Activated naive CD4-positive, alpha-beta T cell treated with anti-CD3 and anti-CD28 coated beads, Interleukin-2, amount 10 ng/mL, durations not matched to agents 7 days and 5 days (primary cell): ENCODE results near the gene CETN3.
"Not testable (repeated sequence)": the region's sequence is repeated elsewhere in the genome, so short reads cannot be mapped to it uniquely, and the experiment has no call there.

Source experiments
- CTCF ChIA-PET: fragments of 350-600 bp; sonication (Branson Sonifier 250); formaldehyde crosslinking; loops from one replicate; lab custom pipeline; 2021; ENCODE audit warnings: antibody characterized with exemption; lab: Charles Lee
- DNase-seq: peaks from one replicate; pipeline ENCODE4 v3.0.0-alpha.2; 2020
- H3K27ac Mint-ChIP-seq: one replicate; pipeline ENCODE4 v1.8.0; 2021; ENCODE audit warnings: mild to moderate bottlenecking, moderate library complexity, mixed read lengths
- H3K27me3 Mint-ChIP-seq: one replicate; pipeline ENCODE4 v1.8.0; 2021; ENCODE audit warnings: mild to moderate bottlenecking, mixed read lengths
- H3K36me3 Mint-ChIP-seq: one replicate; pipeline ENCODE4 v1.8.0; 2021; ENCODE audit warnings: mixed read lengths
- H3K4me1 Mint-ChIP-seq: one replicate; pipeline ENCODE4 v1.8.0; 2021; ENCODE audit warnings: mixed read lengths
- H3K4me3 Mint-ChIP-seq: one replicate; pipeline ENCODE4 v1.8.0; 2021; ENCODE audit warnings: mild to moderate bottlenecking, moderate library complexity, mixed read lengths
- H3K9me3 Mint-ChIP-seq: one replicate; pipeline ENCODE4 v1.8.0; 2021; ENCODE audit warnings: mixed read lengths

CETN3 gene

DNA sequence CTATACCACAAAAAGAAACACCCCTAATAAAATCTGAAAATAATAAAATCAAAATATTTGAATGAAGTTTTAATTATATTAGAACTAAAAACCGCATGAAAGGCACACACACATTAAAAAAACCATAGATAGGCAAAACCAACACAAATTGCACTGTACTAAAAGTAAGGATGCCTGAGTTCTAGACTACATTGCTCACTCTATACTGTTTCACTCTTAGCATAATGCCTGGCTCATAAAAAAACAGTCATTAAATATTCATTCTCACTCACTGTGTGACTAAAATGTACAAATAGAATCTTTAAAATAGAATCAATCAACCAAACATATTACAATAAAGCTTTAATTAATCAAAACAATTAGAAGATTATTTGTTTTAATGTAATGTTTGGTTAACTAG, 41.7 kb downstream of the CETN3 start:
- Mint-ChIP-seq H3K27me3 (peaks cover 3% of the 10 kb centered on the region), H3K4me1 (no peaks in the 10 kb centered on the region), H3K4me3 (no peak overlapping the region), H3K36me3 (no peaks in the 10 kb centered on the region), H3K9me3 (no peaks in the 10 kb centered on the region), H3K27ac (no peak overlapping the region)
- CTCF ChIA-PET, result no interaction called here
- DNase-seq, result no peak

DNA sequence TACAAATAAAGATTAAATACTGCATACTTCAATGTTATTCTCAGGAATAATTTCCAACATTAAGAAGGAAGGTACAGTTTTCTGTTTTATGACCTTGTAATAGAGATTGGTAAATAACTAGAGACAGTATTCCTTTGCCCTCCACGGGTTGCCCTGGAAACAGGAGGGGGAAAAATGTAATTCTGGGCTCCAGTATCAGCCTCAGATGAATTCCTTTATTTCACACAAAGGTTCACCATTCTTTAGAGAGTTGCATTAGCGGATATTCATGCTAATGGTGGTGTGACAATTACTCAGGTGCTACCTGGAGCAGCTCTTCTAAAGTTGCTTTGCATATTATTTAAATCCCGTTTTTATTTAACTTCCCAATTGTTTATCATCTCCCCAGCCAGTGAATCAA, 42.6 kb downstream of the CETN3 start:
- no peak overlapping the region for H3K27ac Mint-ChIP-seq
- CTCF ChIA-PET, result no interaction called here

GRCh38 chr5:90365328-90365727, 44.2 kb downstream of the CETN3 start:
- Mint-ChIP-seq H3K4me3 (no peak overlapping the region), H3K4me1 (no peaks in the 10 kb centered on the region), H3K27me3 (peaks cover under 1% of the 10 kb centered on the region), H3K27ac (no peak overlapping the region), H3K36me3 (no peaks in the 10 kb centered on the region), H3K9me3 (no peaks in the 10 kb centered on the region)
- DNase-seq, result no peak
- CTCF ChIA-PET, result no interaction called here

More for the DNA sequence above, 42.6 kb downstream of the CETN3 start:
- DNase-seq, result no peak
- Mint-ChIP-seq H3K9me3 (no peaks in the 10 kb centered on the region), H3K4me3 (no peak overlapping the region), H3K27me3 (peaks cover 3% of the 10 kb centered on the region), H3K36me3 (no peaks in the 10 kb centered on the region), H3K4me1 (no peaks in the 10 kb centered on the region)

GRCh38 chr5:90359073-90359920, 50.3 kb downstream of the CETN3 start:
- no peak for DNase-seq
- no peaks in the 10 kb centered on the region for H3K36me3 Mint-ChIP-seq
- no peak overlapping the region for H3K27ac Mint-ChIP-seq
- CTCF ChIA-PET, result no interaction called here
- H3K27me3 Mint-ChIP-seq, result no peaks in the 10 kb centered on the region
- no peak overlapping the region for H3K4me3 Mint-ChIP-seq
- no peaks in the 10 kb centered on the region for H3K4me1 Mint-ChIP-seq
- H3K9me3 Mint-ChIP-seq, result no peaks in the 10 kb centered on the region

GRCh38 chr5:90356622-90357021, 52.9 kb downstream of the CETN3 start:
- Mint-ChIP-seq H3K27me3 (no peaks in the 10 kb centered on the region), H3K4me1 (no peaks in the 10 kb centered on the region), H3K27ac (no peak overlapping the region), H3K4me3 (no peak overlapping the region), H3K36me3 (no peaks in the 10 kb centered on the region), H3K9me3 (no peaks in the 10 kb centered on the region)
- CTCF ChIA-PET, result no interaction called here
- DNase-seq, result no peak

DNA sequence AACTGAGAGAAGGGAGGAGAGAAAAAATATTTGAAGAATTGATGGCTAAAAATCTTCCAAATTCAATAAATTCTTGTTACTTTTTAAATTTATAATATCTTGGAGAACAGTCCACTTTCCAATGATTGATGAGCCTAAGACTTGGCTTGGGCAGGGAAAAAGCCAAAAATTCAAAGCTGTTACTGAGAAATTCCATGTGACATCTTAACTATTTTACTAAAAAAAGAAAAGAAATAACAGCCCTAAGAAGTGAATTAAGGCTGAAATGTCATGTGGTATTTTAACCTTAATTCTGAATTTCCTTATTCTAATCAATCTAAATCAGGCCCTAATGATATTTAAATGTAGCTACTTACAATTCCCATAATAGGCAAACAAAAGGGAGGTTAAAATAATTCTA, 53.4 kb downstream of the CETN3 start:
- H3K4me1 Mint-ChIP-seq, result no peaks in the 10 kb centered on the region
- CTCF ChIA-PET, result no interaction called here
- DNase-seq, result no peak
- no peaks in the 10 kb centered on the region for H3K9me3 Mint-ChIP-seq
- H3K27me3 Mint-ChIP-seq, result no peaks in the 10 kb centered on the region
- H3K27ac Mint-ChIP-seq, result no peak overlapping the region
- H3K36me3 Mint-ChIP-seq, result no peaks in the 10 kb centered on the region
- H3K4me3 Mint-ChIP-seq, result no peak overlapping the region

DNA sequence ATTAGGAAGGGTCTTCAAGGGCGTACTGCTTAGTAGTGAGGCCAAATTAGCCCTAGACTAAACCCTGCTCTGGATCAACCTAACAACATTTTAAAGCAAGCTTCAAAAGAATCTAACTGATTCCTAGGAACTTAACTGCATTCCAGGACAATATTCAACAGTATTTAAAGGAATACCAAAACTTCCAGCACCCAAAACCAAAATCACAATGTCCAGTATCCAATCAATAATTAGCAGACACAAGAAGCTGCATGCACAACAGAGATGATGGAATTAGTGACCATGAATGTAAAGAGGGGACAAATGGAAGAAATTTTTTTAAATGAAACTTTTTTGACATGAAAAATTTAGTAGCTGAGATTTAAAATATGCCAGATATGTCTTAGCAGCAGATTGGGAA, 53.9 kb downstream of the CETN3 start:
- Mint-ChIP-seq H3K4me1 (no peaks in the 10 kb centered on the region), H3K27me3 (no peaks in the 10 kb centered on the region), H3K36me3 (no peaks in the 10 kb centered on the region), H3K4me3 (no peak overlapping the region), H3K9me3 (no peaks in the 10 kb centered on the region), H3K27ac (no peak overlapping the region)
- no peak for DNase-seq
- CTCF ChIA-PET, result no interaction called here

GRCh38 chr5:90353254-90353653, 56.3 kb downstream of the CETN3 start:
- CTCF ChIA-PET, result no interaction called here
- no peak for DNase-seq
- no peaks in the 10 kb centered on the region for H3K27me3 Mint-ChIP-seq
- H3K36me3 Mint-ChIP-seq, result no peaks in the 10 kb centered on the region
- no peaks in the 10 kb centered on the region for H3K9me3 Mint-ChIP-seq
- no peak overlapping the region for H3K27ac Mint-ChIP-seq
- H3K4me1 Mint-ChIP-seq, result no peaks in the 10 kb centered on the region
- no peak overlapping the region for H3K4me3 Mint-ChIP-seq

DNA sequence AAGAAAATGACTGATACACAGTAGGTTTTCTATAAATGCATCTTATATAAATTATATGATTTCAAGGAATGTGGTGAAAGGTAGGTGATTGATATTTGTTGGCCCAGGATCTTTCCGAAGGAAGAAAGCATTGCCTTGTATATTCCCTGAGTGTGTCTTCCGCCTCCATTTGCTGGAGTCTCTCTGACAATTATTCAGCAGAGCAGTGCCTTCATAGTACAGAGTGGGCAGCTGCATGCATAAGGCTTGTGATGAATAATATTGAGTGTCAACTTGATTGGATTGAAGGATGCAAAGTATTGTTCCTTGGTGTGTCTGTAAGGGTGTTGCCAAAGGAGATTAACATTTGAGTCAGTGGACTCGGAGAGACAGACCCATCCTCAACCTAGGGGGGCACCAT, 58.5 kb downstream of the CETN3 start:
- CTCF ChIA-PET, result interaction anchor here (1.1 kb wide), 1 partner anchor 98 kb away, joined by 3 read pairs; no protein-coding TSS in a partner anchor
- Mint-ChIP-seq H3K36me3 (no peaks in the 10 kb centered on the region), H3K4me1 (no peaks in the 10 kb centered on the region)

DNA sequence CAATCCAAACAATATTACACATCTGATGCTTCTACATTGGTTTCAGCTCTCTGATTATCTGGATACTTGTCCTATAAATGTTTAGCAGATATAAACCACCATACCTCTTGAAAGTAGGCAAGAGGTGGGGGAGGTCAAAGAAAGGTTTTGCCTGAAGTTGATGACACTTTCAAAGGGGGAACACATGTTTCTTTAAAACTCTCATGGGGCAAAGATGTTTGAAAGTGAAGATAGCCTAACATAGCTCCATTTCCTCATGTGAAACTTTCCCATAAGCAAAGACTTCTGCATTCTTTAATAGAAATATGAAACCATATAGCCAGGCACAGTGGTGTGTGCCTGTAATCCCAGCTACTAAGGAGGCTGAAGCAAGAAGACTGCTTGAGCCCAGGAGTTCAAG, 62.1 kb downstream of the CETN3 start:
- H3K9me3 Mint-ChIP-seq, result no peaks in the 10 kb centered on the region
- no peaks in the 10 kb centered on the region for H3K36me3 Mint-ChIP-seq
- CTCF ChIA-PET, result no interaction called here
- no peak overlapping the region for H3K27ac Mint-ChIP-seq
- no peaks in the 10 kb centered on the region for H3K27me3 Mint-ChIP-seq
- no peaks in the 10 kb centered on the region for H3K4me1 Mint-ChIP-seq
- no peak overlapping the region for H3K4me3 Mint-ChIP-seq
- DNase-seq, result no peak

More for the DNA sequence above, 58.5 kb downstream of the CETN3 start:
- DNase-seq, result no peak
- Mint-ChIP-seq H3K27me3 (no peaks in the 10 kb centered on the region), H3K9me3 (no peaks in the 10 kb centered on the region), H3K4me3 (no peak overlapping the region), H3K27ac (no peak overlapping the region)

DNA sequence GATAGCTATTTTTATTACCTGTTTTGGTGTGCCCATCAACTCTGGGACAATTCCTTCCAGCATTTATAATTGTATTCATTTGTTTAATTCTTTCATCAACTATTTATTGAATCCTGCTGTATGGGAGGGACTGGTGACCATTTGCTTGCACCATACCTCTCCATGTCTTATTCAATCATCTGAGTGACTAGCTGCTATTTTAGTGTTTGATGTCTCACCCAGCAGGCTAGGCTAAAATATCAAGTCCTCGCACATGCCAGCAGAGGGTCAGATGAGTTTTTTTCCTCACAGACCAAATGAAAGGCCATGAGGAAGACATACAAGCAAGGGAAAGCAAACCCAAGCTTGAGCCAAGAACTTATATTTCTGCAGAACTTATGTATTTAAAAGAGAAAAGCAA, 63.9 kb downstream of the CETN3 start:
- H3K4me1 Mint-ChIP-seq, result no peaks in the 10 kb centered on the region
- H3K36me3 Mint-ChIP-seq, result no peaks in the 10 kb centered on the region
- no peak overlapping the region for H3K27ac Mint-ChIP-seq
- H3K4me3 Mint-ChIP-seq, result no peak overlapping the region
- DNase-seq, result no peak
- H3K9me3 Mint-ChIP-seq, result no peaks in the 10 kb centered on the region
- H3K27me3 Mint-ChIP-seq, result no peaks in the 10 kb centered on the region
- CTCF ChIA-PET, result no interaction called here

GRCh38 chr5:90344689-90345088, 64.9 kb downstream of the CETN3 start:
- Mint-ChIP-seq H3K27ac (no peak overlapping the region), H3K9me3 (no peaks in the 10 kb centered on the region), H3K36me3 (no peaks in the 10 kb centered on the region), H3K4me1 (no peaks in the 10 kb centered on the region), H3K4me3 (no peak overlapping the region), H3K27me3 (no peaks in the 10 kb centered on the region)
- CTCF ChIA-PET, result no interaction called here
- DNase-seq, result no peak

DNA sequence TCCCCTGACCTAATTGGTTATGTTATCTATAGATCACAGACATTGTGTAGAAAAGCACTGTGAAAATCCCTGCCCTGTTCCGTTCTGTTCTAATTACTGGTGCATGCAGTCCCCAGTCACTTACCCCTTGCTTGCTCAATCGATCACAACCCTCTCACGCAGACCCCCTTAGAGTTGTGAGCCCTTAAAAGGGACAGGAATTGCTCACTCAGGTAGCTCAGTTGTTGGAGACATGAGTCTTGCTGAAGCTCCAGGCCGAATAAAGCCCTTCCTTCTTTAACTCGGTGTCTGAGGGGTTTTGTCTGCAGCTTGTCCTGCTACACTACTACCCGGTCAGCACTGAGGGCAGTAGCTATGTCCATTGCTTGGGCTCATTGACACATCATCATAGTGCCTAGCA, 65.8 kb downstream of the CETN3 start:
- H3K27me3 Mint-ChIP-seq, H3K9me3 Mint-ChIP-seq, H3K4me3 Mint-ChIP-seq, H3K27ac Mint-ChIP-seq, H3K4me1 Mint-ChIP-seq, CTCF ChIA-PET, DNase-seq, H3K36me3 Mint-ChIP-seq: not testable (repeated sequence)

- Mint-ChIP-seq H3K27me3 (no peaks in the 10 kb centered on the region), H3K36me3 (no peaks in the 10 kb centered on the region), H3K27ac (no peak overlapping the region), H3K9me3 (no peaks in the 10 kb centered on the region), H3K4me3 (no peak overlapping the region), H3K4me1 (no peaks in the 10 kb centered on the region)
- CTCF ChIA-PET, result no interaction called here
- DNase-seq, result no peak
Measured at GRCh38 chr5:90342576-90342975, 67.0 kb downstream of the CETN3 start.
